GM12875 (cell line): ENCODE measurements around the gene ZBTB16.

Source experiments
- H3K4me3 ChIP-seq: one replicate; pipeline ENCODE4 v1.5.1; 2011; ENCODE audit warnings: low read depth, low read length, control low read depth
- CTCF ChIP-seq: IDR thresholded peaks from 2 replicates; pipeline ENCODE4 v1.5.1; 2011; ENCODE audit warnings: low read depth, mild to moderate bottlenecking, control low read depth, inconsistent platforms, low read length, moderate library complexity, borderline replicate concordance; ENCODE audit not compliant: insufficient read depth

Gene ZBTB16

GRCh38 chr11:114052160-114052559, 7.4 kb upstream of the ZBTB16 start:
- TF ChIP-seq CTCF: no peak
- no peak overlapping the region for H3K4me3 ChIP-seq

GRCh38 chr11:114053406-114053805, 6.1 kb upstream of the ZBTB16 start:
- H3K4me3 ChIP-seq: no peak overlapping the region
- no peak for TF ChIP-seq CTCF

GRCh38 chr11:114054806-114055205, 4.7 kb upstream of the ZBTB16 start:
- TF ChIP-seq CTCF: no peak
- H3K4me3 ChIP-seq: no peak overlapping the region

- H3K4me3 ChIP-seq: no peak overlapping the region
- no peak for TF ChIP-seq CTCF
These were observed 3.1 kb upstream of the ZBTB16 start for GRCh38 chr11:114056409-114056808.

- no peak for TF ChIP-seq CTCF
- no peak overlapping the region for H3K4me3 ChIP-seq
These were observed 2.4 kb upstream of the ZBTB16 start for GRCh38 chr11:114057147-114057546.

- no peak overlapping the region for H3K4me3 ChIP-seq
- no peak for TF ChIP-seq CTCF
These were observed 1.9 kb upstream of the ZBTB16 start for GRCh38 chr11:114057605-114058004.

- no peak overlapping the region for H3K4me3 ChIP-seq
- TF ChIP-seq CTCF: no peak
These were observed 1.3 kb upstream of the ZBTB16 start for GRCh38 chr11:114058026-114058706.
